CD4-positive, alpha-beta T cell (primary cell): ENCODE data around the gene DERL2. TPM values are rescaled to one million over a fixed set of nuclear protein-coding genes. Genes with fewer than 3 reads are reported as not detected.

Experiments used
- ATAC-seq: fragments of 200-7000 bp; cut with Tn5 transposase; one replicate; pipeline ENCODE4 v1.10.0; 2022; ENCODE audit warnings: mild to moderate bottlenecking; ENCODE audit not compliant: poor library complexity
- CTCF ChIA-PET: fragments of 350-600 bp; sonication (Branson Sonifier 250); formaldehyde crosslinking; loops from one replicate; lab custom pipeline; 2021; ENCODE audit warnings: antibody characterized with exemption, inconsistent platforms; lab: Charles Lee
- POLR2A ChIA-PET: fragments of 350-600 bp; sonication (Branson Sonifier 250); formaldehyde crosslinking; loops from one replicate; lab custom pipeline; 2021; ENCODE audit warnings: antibody characterized with exemption, inconsistent platforms; lab: Charles Lee
- DNase-seq, 14 experiments: peaks; one replicate each; pipeline ENCODE4 v3.0.0-alpha.2; 2013 to 2020; ENCODE audit warnings: mixed read lengths in 2 of 14
- H3K27ac ChIP-seq, 2 donors: one replicate each; pipeline versions ENCODE4 v1.5.1 to v1.7.0; 2013; ENCODE audit warnings: low read length in 2 of 2, low read depth in 1 of 2, mild to moderate bottlenecking in 1 of 2
- H3K27me3 ChIP-seq, 2 experiments: 1 replicate in 1 of 2; 2 replicates in 1 of 2; pipeline versions ENCODE4 v1.6.1 to v1.7.0; 2013; ENCODE audit warnings: low read length in 2 of 2, control low read depth in 1 of 2, mild to moderate bottlenecking in 1 of 2, moderate library complexity in 1 of 2; ENCODE audit not compliant: insufficient read depth in 2 of 2, control insufficient read depth in 1 of 2
- H3K36me3 ChIP-seq: one replicate; pipeline ENCODE4 v1.6.1; 2013; ENCODE audit warnings: low read length, control low read depth; ENCODE audit not compliant: insufficient read depth
- H3K4me1 ChIP-seq: one replicate; pipeline ENCODE4 v1.6.1; 2013; ENCODE audit warnings: low read length, control low read depth; ENCODE audit not compliant: insufficient read depth
- H3K4me3 ChIP-seq: one replicate; pipeline ENCODE4 v1.5.1; 2013; ENCODE audit warnings: mild to moderate bottlenecking, low read length, moderate library complexity
- H3K9me3 ChIP-seq, 2 experiments: 1 replicate in 1 of 2; 2 replicates in 1 of 2; pipeline versions ENCODE4 v1.6.1 to v1.7.0; 2013; ENCODE audit warnings: low read length in 2 of 2, mild to moderate bottlenecking in 2 of 2, control low read depth in 1 of 2, moderate library complexity in 1 of 2; ENCODE audit not compliant: control insufficient read depth in 1 of 2, insufficient read depth in 1 of 2
- H3K27ac Mint-ChIP-seq: one replicate; pipeline ENCODE4 v1.8.0; 2020; ENCODE audit warnings: mixed read lengths
- H3K27me3 Mint-ChIP-seq: one replicate; pipeline ENCODE4 v1.8.0; 2021; ENCODE audit warnings: mixed read lengths
- H3K36me3 Mint-ChIP-seq: one replicate; pipeline ENCODE4 v1.8.0; 2021; ENCODE audit warnings: low read depth, mixed read lengths
- H3K4me1 Mint-ChIP-seq: one replicate; pipeline ENCODE4 v1.8.0; 2021; ENCODE audit warnings: low read depth, mixed read lengths
- H3K4me3 Mint-ChIP-seq: one replicate; pipeline ENCODE4 v1.8.0; 2020; ENCODE audit warnings: mild to moderate bottlenecking, mixed read lengths
- H3K9me3 Mint-ChIP-seq: one replicate; pipeline ENCODE4 v1.8.0; 2020; ENCODE audit warnings: mixed read lengths
- intact Hi-C, 2 experiments: fragments of 100-400 bp; cut with DNase I in 1 of 2; cut with micrococcal nuclease in 1 of 2; formaldehyde crosslinking; loops; one replicate each; pipeline versions ENCODE4 v1.15.1 to v1.9.0; 2023 to 2025; cut with DNase I, micrococcal nuclease
- total RNA-seq, 174 experiments: library from RNA in 2 of 174; stranded (reverse) in 2 of 174; gene quantifications; one replicate each; pipeline ENCODE4 v1.2.3 and lab custom pipeline; 2021 to 2026
- TF ChIP-seq, protein P1 (sequence below): fragments of 200-600 bp; IDR thresholded peaks from one replicate; pipeline ENCODE4 v1.8.0; 2022; ENCODE audit warnings: antibody characterized with exemption, mild to moderate bottlenecking

The DERL2 gene
- total RNA-seq, 2 experiments from 2014 or later, result 88.3 to 98.7 TPM

DNA sequence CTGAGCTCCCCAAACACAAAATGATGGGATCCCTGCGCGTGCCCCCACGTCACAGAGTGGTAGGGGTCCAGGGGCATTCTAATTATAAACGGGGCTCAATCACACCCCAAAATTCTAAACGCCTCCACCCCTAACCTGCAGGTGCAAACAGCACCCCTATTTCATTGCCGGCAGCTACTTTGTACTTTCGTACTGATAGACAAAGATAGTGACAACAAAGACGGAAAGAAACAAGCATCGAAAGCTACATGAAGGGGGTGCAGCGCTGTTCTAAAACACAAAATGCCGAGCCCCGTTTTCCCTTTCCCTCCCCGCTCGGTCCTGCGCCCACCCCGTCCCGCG, 14.2 kb upstream of the DERL2 start:
- peaks cover 47% of the 10 kb centered on the region for H3K36me3 Mint-ChIP-seq
- peaks cover 21% of the 10 kb centered on the region for H3K4me1 Mint-ChIP-seq
- H3K9me3 ChIP-seq, result no peaks in the 10 kb centered on the region
- no peak for DNase-seq
- H3K4me3 Mint-ChIP-seq, result peak overlapping the region; percentile 93
- intact Hi-C loops, result loop anchor here (1.0 kb wide), 2 partner anchors 13 to 14 kb away; partner anchors contain the start of genes DERL2 (in 1 of the 2) and MIS12 (in 1 of the 2)
- H3K9me3 Mint-ChIP-seq, result no peaks in the 10 kb centered on the region
- H3K27ac Mint-ChIP-seq, result peak overlapping the region; percentile 83
- peaks cover 19% of the 10 kb centered on the region for H3K36me3 ChIP-seq
- H3K27me3 ChIP-seq, result no peaks in the 10 kb centered on the region
- peak overlapping the region; percentile 64 for H3K4me3 ChIP-seq
- ChIA-PET CTCF (interaction anchor here (0.7 kb wide), 1 partner anchor 61 kb away, joined by 3 read pairs; the partner anchor contains the start of gene C1QBP), POLR2A (interaction anchor here (1.2 to 5.4 kb wide), 3 partner anchors 13 to 81 kb away, joined by 5 to 51 read pairs (median 10); partner anchors contain the start of genes DERL2, MIS12, NUP88 and RPAIN)
- peaks cover 17% of the 10 kb centered on the region for H3K4me1 ChIP-seq
- no peaks in the 10 kb centered on the region for H3K27me3 Mint-ChIP-seq
- ATAC-seq, result no peak
- no peak overlapping the region for H3K27ac ChIP-seq
- TF ChIP-seq, protein P1, sequence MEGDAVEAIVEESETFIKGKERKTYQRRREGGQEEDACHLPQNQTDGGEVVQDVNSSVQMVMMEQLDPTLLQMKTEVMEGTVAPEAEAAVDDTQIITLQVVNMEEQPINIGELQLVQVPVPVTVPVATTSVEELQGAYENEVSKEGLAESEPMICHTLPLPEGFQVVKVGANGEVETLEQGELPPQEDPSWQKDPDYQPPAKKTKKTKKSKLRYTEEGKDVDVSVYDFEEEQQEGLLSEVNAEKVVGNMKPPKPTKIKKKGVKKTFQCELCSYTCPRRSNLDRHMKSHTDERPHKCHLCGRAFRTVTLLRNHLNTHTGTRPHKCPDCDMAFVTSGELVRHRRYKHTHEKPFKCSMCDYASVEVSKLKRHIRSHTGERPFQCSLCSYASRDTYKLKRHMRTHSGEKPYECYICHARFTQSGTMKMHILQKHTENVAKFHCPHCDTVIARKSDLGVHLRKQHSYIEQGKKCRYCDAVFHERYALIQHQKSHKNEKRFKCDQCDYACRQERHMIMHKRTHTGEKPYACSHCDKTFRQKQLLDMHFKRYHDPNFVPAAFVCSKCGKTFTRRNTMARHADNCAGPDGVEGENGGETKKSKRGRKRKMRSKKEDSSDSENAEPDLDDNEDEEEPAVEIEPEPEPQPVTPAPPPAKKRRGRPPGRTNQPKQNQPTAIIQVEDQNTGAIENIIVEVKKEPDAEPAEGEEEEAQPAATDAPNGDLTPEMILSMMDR, result no peak

DNA sequence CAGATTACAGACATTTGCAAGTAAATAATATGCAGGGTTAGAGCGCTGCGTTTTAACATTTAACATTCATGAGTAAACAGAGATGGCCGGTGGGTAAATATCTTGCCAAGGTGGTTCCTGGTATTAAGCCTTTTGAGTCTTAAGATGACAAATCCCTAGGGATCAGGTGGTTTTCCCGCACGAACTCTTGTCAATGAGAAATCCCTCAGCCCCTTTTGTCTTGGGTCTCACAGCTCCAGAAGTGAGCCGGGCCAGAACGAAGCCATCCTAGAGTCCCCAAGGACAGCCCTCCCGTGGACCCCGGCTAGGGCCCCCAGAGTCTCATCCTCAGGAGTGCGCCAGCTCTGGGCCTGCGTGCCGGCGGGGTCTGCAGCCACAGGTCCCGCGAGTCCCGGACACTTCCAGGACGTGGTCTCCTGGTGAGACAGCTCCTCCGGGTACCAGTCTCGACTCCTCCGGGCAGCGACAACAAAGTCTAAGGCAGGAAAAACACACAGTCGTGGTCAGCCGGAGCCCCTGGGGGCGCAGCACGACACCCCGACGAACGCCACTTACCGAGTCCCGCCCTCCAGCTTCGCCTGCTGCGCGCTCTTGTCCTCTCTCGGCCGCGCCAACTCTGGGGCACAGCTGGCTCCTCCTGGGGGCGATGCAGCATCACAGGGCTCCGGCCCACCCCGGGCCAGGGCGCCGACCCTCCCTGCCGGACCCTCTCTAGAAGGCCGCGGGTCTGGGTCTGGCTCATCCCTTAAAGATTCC, 13.7 kb upstream of the DERL2 start:
- POLR2A ChIA-PET, result interaction anchor here (0.7 to 5.4 kb wide), 4 partner anchors 13 to 80 kb away, joined by 3 to 51 read pairs (median 8); partner anchors contain the start of genes DERL2, MIS12, NUP88 and RPAIN
- TF ChIP-seq, protein P1, result no peak
- H3K9me3 ChIP-seq, result no peaks in the 10 kb centered on the region
- no peaks in the 10 kb centered on the region for H3K27me3 ChIP-seq
- H3K27me3 Mint-ChIP-seq, result no peaks in the 10 kb centered on the region
- peaks cover 21% of the 10 kb centered on the region for H3K4me1 Mint-ChIP-seq
- H3K4me3 ChIP-seq, result peak overlapping the region; percentile 64
- ATAC-seq (no peak), DNase-seq (peak in 2 of 14 experiments; percentile 25 to 36)
- H3K4me3 Mint-ChIP-seq, result peak overlapping the region; percentile 93
- peaks cover 14% of the 10 kb centered on the region for H3K36me3 ChIP-seq
- no peaks in the 10 kb centered on the region for H3K9me3 Mint-ChIP-seq
- intact Hi-C loops, result loop anchor here (1.0 to 10.0 kb wide), 3 partner anchors 12 to 1515 kb away; partner anchors contain the start of genes DERL2 (in 1 of the 2), MIS12 (in 1 of the 2) and RNASEK (in 1 of the 2)
- peaks cover 41% of the 10 kb centered on the region for H3K36me3 Mint-ChIP-seq
- H3K27ac ChIP-seq, result no peak overlapping the region
- peaks cover 17% of the 10 kb centered on the region for H3K4me1 ChIP-seq
- peak overlapping the region; percentile 83 for H3K27ac Mint-ChIP-seq
- CTCF ChIA-PET, result interaction anchor here (0.7 kb wide), 1 partner anchor 60 kb away, joined by 3 read pairs; the partner anchor contains the start of gene C1QBP

DNA sequence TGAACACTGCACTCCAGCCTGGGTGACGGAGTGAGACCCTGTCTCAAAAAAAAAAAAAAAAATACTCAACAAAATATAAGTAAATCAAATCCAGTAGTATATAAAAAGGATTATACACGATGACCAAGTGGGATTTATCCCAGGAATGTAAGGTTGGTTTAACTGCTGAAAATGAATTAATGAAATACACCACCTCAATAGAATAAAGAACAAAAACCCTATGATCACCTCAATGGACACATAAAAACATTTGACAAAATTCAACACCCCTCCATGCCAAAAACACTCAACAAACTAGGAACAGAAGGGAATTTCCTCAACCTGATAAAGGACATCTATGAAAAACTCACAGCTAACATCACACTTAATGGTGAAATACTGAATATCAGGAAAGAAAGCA, 7.0 kb upstream of the DERL2 start:
- intact Hi-C loops, result loop anchor here in 1 of 2 experiments (10.0 kb wide), 1 partner anchor 1522 kb away; the partner anchor contains the start of gene RNASEK
- ATAC-seq (no peak), DNase-seq (no peak)
- Mint-ChIP-seq H3K27me3 (no peaks in the 10 kb centered on the region), H3K4me1 (peaks cover 5% of the 10 kb centered on the region), H3K4me3 (no peak overlapping the region), H3K27ac (no peak overlapping the region), H3K36me3 (peaks cover 28% of the 10 kb centered on the region), H3K9me3 (no peaks in the 10 kb centered on the region)
- TF ChIP-seq, protein P1, result no peak
- H3K9me3 ChIP-seq, result no peaks in the 10 kb centered on the region
- H3K4me1 ChIP-seq, result no peaks in the 10 kb centered on the region
- CTCF ChIA-PET, result no interaction called here
- H3K4me3 ChIP-seq, result no peak overlapping the region
- no peaks in the 10 kb centered on the region for H3K27me3 ChIP-seq
- no peak overlapping the region for H3K27ac ChIP-seq
- POLR2A ChIA-PET, result no interaction called here
- peaks cover 23% of the 10 kb centered on the region for H3K36me3 ChIP-seq
